ENCODE data around the gene RIC8B.

Gene RIC8B

DNA sequence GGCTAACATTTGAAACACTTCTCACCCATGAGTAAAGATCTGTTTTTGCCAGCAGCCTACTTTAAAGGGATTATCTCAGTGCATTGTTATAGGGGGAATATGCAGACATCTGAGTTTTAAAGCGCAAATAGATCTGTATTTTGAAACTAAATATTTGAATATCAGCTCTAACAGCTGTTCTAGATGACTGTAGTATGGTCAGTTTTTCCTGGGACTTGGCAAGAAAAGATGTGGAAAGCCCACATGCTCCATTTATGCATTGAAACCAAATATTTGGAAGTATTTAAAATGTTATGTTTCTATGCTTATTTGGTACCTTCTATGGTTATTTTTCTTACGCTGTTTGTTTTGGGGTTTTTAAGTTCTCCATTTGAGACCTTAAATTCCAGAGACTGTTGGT lies 41.7 kb downstream of the RIC8B start:
- Histone ChIP-seq H3K79me1 (ENCODE audit: low read depth, low read length) (no peaks in the 10 kb centered on the region), H2BK15ac (ENCODE audit: low read length) (no peak overlapping the region), H2AK5ac (ENCODE audit: low read depth, low read length) (no peak overlapping the region), H3K9ac (ENCODE audit: low read depth, low read length, poor library complexity) (no peak overlapping the region), H3K27me3 (ENCODE audit: control insufficient read depth in 3 of 3, insufficient read depth in 3 of 3, low read depth in 1 of 3, low read length in 3 of 3) (no peaks in the 10 kb centered on the region), H4K8ac (ENCODE audit: low read depth, low read length) (no peak overlapping the region), H4K91ac (ENCODE audit: low read depth, low read length, poor library complexity) (no peak overlapping the region), H3K4me3 (ENCODE audit: low read length in 2 of 2) (no peak overlapping the region), H3K4me1 (ENCODE audit: control insufficient read depth in 2 of 2, insufficient read depth in 1 of 2, low read depth in 1 of 2, low read length in 2 of 2) (no peaks in the 10 kb centered on the region), H3K9me3 (replicated peaks in 1 of 2; ENCODE audit: control insufficient read depth in 2 of 2, insufficient read depth in 1 of 2, low read depth in 1 of 2, low read length in 2 of 2) (peaks cover 0 to 6% of the 10 kb centered on the region in 2 donors), H2AFZ (ENCODE audit: low read length) (no peak overlapping the region), H3K23ac (ENCODE audit: low read depth, low read length, poor library complexity) (no peak overlapping the region), H3K36me3 (replicated peaks in 1 of 2; ENCODE audit: control insufficient read depth in 2 of 2, insufficient read depth in 2 of 2, low read length in 2 of 2) (peaks cover 4 to 79% of the 10 kb centered on the region in 2 donors), H2BK5ac (ENCODE audit: low read length) (no peak overlapping the region), H3K14ac (ENCODE audit: low read length) (no peak overlapping the region), H3K4ac (ENCODE audit: low read length) (no peak overlapping the region), H2BK12ac (ENCODE audit: low read length) (no peak overlapping the region), H3K18ac (ENCODE audit: low read length) (no peak overlapping the region), H3K27ac (replicated peaks; ENCODE audit: low read length) (no peak overlapping the region), H2BK120ac (ENCODE audit: low read depth, low read length) (no peak overlapping the region), H3K4me2 (ENCODE audit: insufficient read depth, low read length, poor library complexity, severe bottlenecking) (no peak overlapping the region)
- no CpG with 5 or more reads among the region's 2 CpGs for WGBS, 2 donors (ENCODE audit: extremely low coverage in 2 of 2, insufficient read length in 2 of 2, insufficient replicate concordance in 1 of 2)
- DNase-seq (ENCODE audit: low spot score), result no peak

DNA sequence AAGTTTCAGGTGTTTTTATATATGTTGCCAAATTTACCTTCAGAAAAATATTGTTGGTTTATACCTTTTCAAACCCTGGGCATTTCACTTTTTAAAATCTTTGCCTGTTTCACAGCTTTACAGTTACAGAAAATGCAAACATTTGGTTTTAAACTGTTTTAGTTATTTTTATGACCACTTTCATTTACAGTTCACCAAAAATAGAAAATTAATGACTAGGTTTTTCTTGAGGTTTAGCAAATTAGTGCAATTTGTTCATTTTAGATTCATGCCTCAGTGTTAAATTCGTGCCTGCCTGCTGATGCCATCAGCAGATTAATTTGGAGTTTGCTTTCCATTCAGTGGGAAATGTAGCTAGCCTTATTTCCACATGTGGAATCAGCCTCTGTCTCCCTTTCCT lies 45.5 kb downstream of the RIC8B start:
- Histone ChIP-seq H2BK15ac (ENCODE audit: low read length) (no peak overlapping the region), H3K9me3 (replicated peaks in 1 of 2; ENCODE audit: control insufficient read depth in 2 of 2, insufficient read depth in 1 of 2, low read depth in 1 of 2, low read length in 2 of 2) (peaks cover 0 to 8% of the 10 kb centered on the region in 2 donors), H3K4me3 (ENCODE audit: low read length in 2 of 2) (no peak overlapping the region), H2BK120ac (ENCODE audit: low read depth, low read length) (no peak overlapping the region), H3K27me3 (ENCODE audit: control insufficient read depth in 3 of 3, insufficient read depth in 3 of 3, low read depth in 1 of 3, low read length in 3 of 3) (no peaks in the 10 kb centered on the region), H3K14ac (ENCODE audit: low read length) (no peak overlapping the region), H3K18ac (ENCODE audit: low read length) (no peak overlapping the region), H3K79me1 (ENCODE audit: low read depth, low read length) (no peaks in the 10 kb centered on the region), H2BK12ac (ENCODE audit: low read length) (no peak overlapping the region), H3K4ac (ENCODE audit: low read length) (no peak overlapping the region), H2AK5ac (ENCODE audit: low read depth, low read length) (no peak overlapping the region), H3K23ac (ENCODE audit: low read depth, low read length, poor library complexity) (no peak overlapping the region), H2AFZ (ENCODE audit: low read length) (no peak overlapping the region), H3K4me2 (ENCODE audit: insufficient read depth, low read length, poor library complexity, severe bottlenecking) (no peak overlapping the region), H3K4me1 (ENCODE audit: control insufficient read depth in 2 of 2, insufficient read depth in 1 of 2, low read depth in 1 of 2, low read length in 2 of 2) (no peaks in the 10 kb centered on the region), H3K9ac (ENCODE audit: low read depth, low read length, poor library complexity) (no peak overlapping the region), H4K8ac (ENCODE audit: low read depth, low read length) (no peak overlapping the region), H4K91ac (ENCODE audit: low read depth, low read length, poor library complexity) (no peak overlapping the region), H3K27ac (replicated peaks; ENCODE audit: low read length) (no peak overlapping the region), H2BK5ac (ENCODE audit: low read length) (no peak overlapping the region), H3K36me3 (replicated peaks in 1 of 2; ENCODE audit: control insufficient read depth in 2 of 2, insufficient read depth in 2 of 2, low read length in 2 of 2) (peaks cover 1 to 79% of the 10 kb centered on the region in 2 donors)
- no CpG with 5 or more reads among the region's 1 CpG for WGBS, 2 donors (ENCODE audit: extremely low coverage in 2 of 2, insufficient read length in 2 of 2, insufficient replicate concordance in 1 of 2)
- DNase-seq (ENCODE audit: low spot score), result no peak

DNA sequence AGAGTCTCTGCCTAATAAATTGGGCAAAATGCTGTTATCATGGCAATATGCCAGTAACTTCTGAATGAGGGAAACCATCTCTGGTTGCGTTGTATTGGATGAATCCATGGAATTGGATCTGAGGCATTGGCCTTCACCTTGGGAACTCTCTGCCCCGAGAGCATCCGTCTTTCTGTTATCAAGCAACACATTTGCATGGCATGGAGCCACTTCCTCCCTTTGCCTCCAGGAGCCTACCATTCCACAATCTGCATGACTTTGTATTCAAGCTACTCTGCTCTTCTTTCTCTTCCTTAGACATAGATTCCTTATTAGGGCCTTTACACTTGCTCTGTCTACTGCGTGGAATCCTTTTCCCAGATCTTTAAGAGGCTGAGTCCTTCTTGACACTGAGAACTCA lies 57.2 kb downstream of the RIC8B start:
- no peak overlapping the region for H2AK5ac ChIP-seq (ENCODE audit: low read depth, low read length)
- H4K8ac ChIP-seq (ENCODE audit: low read depth, low read length), result no peak overlapping the region
- H4K91ac ChIP-seq (ENCODE audit: low read depth, low read length, poor library complexity), result no peak overlapping the region
- H2BK12ac ChIP-seq (ENCODE audit: low read length), result no peak overlapping the region
- no peak overlapping the region for H2BK120ac ChIP-seq (ENCODE audit: low read depth, low read length)
- no peak overlapping the region for H3K4ac ChIP-seq (ENCODE audit: low read length)
- H3K14ac ChIP-seq (ENCODE audit: low read length), result no peak overlapping the region
- no peak overlapping the region for H3K9ac ChIP-seq (ENCODE audit: low read depth, low read length, poor library complexity)
- no peak overlapping the region for H2BK5ac ChIP-seq (ENCODE audit: low read length)
- H3K9me3 ChIP-seq (replicated peaks in 1 of 2; ENCODE audit: control insufficient read depth in 2 of 2, insufficient read depth in 1 of 2, low read depth in 1 of 2, low read length in 2 of 2), result peaks cover 0 to 15% of the 10 kb centered on the region in 2 donors
- no CpG with 5 or more reads among the region's 4 CpGs for WGBS, 2 donors (ENCODE audit: extremely low coverage in 2 of 2, insufficient read length in 2 of 2, insufficient replicate concordance in 1 of 2)
- H3K36me3 ChIP-seq (replicated peaks in 1 of 2; ENCODE audit: control insufficient read depth in 2 of 2, insufficient read depth in 2 of 2, low read length in 2 of 2), result peaks cover 0 to 78% of the 10 kb centered on the region in 2 donors
- no peaks in the 10 kb centered on the region for H3K4me1 ChIP-seq (ENCODE audit: control insufficient read depth in 2 of 2, insufficient read depth in 1 of 2, low read depth in 1 of 2, low read length in 2 of 2)
- H2BK15ac ChIP-seq (ENCODE audit: low read length), result no peak overlapping the region
- H3K4me3 ChIP-seq (ENCODE audit: low read length in 2 of 2), result no peak overlapping the region
- H2AFZ ChIP-seq (ENCODE audit: low read length), result no peak overlapping the region
- no peak overlapping the region for H3K18ac ChIP-seq (ENCODE audit: low read length)
- no peak overlapping the region for H3K23ac ChIP-seq (ENCODE audit: low read depth, low read length, poor library complexity)
- no peak for DNase-seq (ENCODE audit: low spot score)
- H3K4me2 ChIP-seq (ENCODE audit: insufficient read depth, low read length, poor library complexity, severe bottlenecking), result no peak overlapping the region
- H3K27ac ChIP-seq (replicated peaks; ENCODE audit: low read length), result no peak overlapping the region
- no peaks in the 10 kb centered on the region for H3K27me3 ChIP-seq (ENCODE audit: control insufficient read depth in 3 of 3, insufficient read depth in 3 of 3, low read depth in 1 of 3, low read length in 3 of 3)
- no peaks in the 10 kb centered on the region for H3K79me1 ChIP-seq (ENCODE audit: low read depth, low read length)

DNA sequence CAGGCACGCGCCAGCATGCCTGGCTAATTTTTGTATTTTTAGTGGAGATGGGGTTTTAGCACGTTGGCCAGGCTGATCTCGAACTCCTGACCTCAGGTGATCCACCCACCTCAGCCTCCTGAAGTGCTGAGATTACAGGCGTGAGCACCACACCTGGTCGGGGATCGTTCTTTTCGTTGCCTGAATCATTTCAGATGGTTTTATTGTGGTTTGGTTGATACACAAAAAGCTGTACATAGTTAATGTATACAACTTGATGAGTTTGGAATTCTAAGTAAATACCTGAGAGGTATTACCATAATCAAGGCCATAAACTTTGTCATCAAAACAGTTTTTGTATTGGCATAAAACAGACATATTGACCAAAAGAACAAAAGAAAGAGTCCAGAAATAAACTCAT lies 63.3 kb downstream of the RIC8B start:
- H2BK15ac ChIP-seq (ENCODE audit: low read length), result no peak overlapping the region
- no peak overlapping the region for H2AFZ ChIP-seq (ENCODE audit: low read length)
- no peak overlapping the region for H3K18ac ChIP-seq (ENCODE audit: low read length)
- no peaks in the 10 kb centered on the region for H3K9me3 ChIP-seq (replicated peaks in 1 of 2; ENCODE audit: control insufficient read depth in 2 of 2, insufficient read depth in 1 of 2, low read depth in 1 of 2, low read length in 2 of 2)
- no peak overlapping the region for H3K23ac ChIP-seq (ENCODE audit: low read depth, low read length, poor library complexity)
- no peak for DNase-seq (ENCODE audit: low spot score)
- H2BK12ac ChIP-seq (ENCODE audit: low read length), result no peak overlapping the region
- H2BK5ac ChIP-seq (ENCODE audit: low read length), result no peak overlapping the region
- no peak overlapping the region for H2BK120ac ChIP-seq (ENCODE audit: low read depth, low read length)
- H4K91ac ChIP-seq (ENCODE audit: low read depth, low read length, poor library complexity), result no peak overlapping the region
- H3K4me3 ChIP-seq (ENCODE audit: low read length in 2 of 2), result no peak overlapping the region
- H3K4me1 ChIP-seq (ENCODE audit: control insufficient read depth in 2 of 2, insufficient read depth in 1 of 2, low read depth in 1 of 2, low read length in 2 of 2), result peaks cover 4 to 22% of the 10 kb centered on the region in 2 donors
- peaks cover 0 to 28% of the 10 kb centered on the region in 2 donors for H3K36me3 ChIP-seq (replicated peaks in 1 of 2; ENCODE audit: control insufficient read depth in 2 of 2, insufficient read depth in 2 of 2, low read length in 2 of 2)
- no peak overlapping the region for H3K4me2 ChIP-seq (ENCODE audit: insufficient read depth, low read length, poor library complexity, severe bottlenecking)
- no peaks in the 10 kb centered on the region for H3K79me1 ChIP-seq (ENCODE audit: low read depth, low read length)
- no peak overlapping the region for H2AK5ac ChIP-seq (ENCODE audit: low read depth, low read length)
- no peak overlapping the region for H3K4ac ChIP-seq (ENCODE audit: low read length)
- H3K27me3 ChIP-seq (ENCODE audit: control insufficient read depth in 3 of 3, insufficient read depth in 3 of 3, low read depth in 1 of 3, low read length in 3 of 3), result no peaks in the 10 kb centered on the region
- H3K14ac ChIP-seq (ENCODE audit: low read length), result no peak overlapping the region
- H4K8ac ChIP-seq (ENCODE audit: low read depth, low read length), result no peak overlapping the region
- no peak overlapping the region for H3K9ac ChIP-seq (ENCODE audit: low read depth, low read length, poor library complexity)
- no peak overlapping the region for H3K27ac ChIP-seq (replicated peaks; ENCODE audit: low read length)
- WGBS, 2 donors (ENCODE audit: extremely low coverage in 2 of 2, insufficient read length in 2 of 2, insufficient replicate concordance in 1 of 2), result no CpG with 5 or more reads among the region's 8 CpGs
